Measurements from ENCODE around the gene RPL36. TPM values are rescaled to one million over a fixed set of nuclear protein-coding genes. Genes with fewer than 3 reads are reported as not detected.

Gene RPL36
- total RNA-seq (1,000 to 10,000 TPM in 2 of 4 donors, 100 to 1,000 TPM in 2; 593 to 1,408 (median 902) TPM), polyA plus RNA-seq (1,000 to 10,000 TPM; 1,490 to 2,228 (median 1,816) TPM)

DNA sequence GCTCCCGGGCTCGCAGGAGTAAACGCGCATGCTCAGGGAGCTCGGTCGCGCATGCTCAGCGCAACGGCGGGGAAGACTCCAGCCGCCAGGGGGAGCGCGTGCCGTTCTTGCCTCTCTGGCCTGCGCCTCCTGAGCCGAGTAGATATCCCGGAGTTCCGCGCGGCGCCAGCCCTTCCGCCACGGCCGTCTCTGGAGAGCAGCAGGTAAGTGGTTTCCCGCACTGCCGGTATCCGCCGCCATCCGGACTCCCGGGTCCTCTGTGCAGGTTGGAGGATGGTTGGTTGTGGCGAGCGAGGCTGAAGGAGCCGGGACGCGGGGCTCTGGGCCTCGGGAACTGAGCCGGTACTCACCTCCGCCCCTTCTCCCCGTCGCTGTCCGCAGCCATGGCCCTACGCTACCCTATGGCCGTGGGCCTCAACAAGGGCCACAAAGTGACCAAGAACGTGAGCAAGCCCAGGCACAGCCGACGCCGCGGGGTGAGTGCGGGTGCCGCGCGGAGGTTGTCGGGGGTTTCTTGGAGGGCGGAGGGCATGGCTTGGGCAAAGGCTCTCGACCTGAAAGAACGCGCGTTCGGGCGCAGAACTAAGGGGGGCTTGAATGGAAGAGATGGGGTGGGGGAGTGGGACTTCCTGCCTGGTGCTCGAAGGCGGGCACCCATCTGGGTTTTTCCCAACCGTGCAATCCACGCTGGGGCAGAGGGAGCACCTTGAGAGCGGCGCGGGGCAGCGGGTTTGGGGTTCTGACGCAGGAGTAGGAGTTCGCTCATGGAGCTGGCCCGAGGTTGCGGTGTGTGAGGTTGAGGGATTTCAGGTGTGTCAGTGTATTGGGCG, at the start of gene RPL36:
Gene RPL36 (plus strand): TSS at position 171 of the 830 bp plus-strand sequence. CDS start 213 bp downstream, at position 384.
- DNase-seq: peak; percentile 99
- Histone ChIP-seq H3K27me3 (no peaks in the 10 kb centered on the region), H3K4me3 (peak within 1 kb of the TSS; percentile 61 to 85 (median 67)), H3K9me3 (no peaks in the 10 kb centered on the region), H3K27ac (peak within 1 kb of the TSS; percentile 89 to 96 (median 91)), H3K36me3 (peaks cover 16 to 38% (median 36%) of the 10 kb centered on the region in 4 donors), H3K4me1 (peaks cover 0 to 46% (median 37%) of the 10 kb centered on the region in 4 donors)
- intact Hi-C loops (cut with DNase I): loop anchor here (2.0 to 5.0 kb wide), 3 partner anchors 30 to 212 kb away; partner anchors contain the start of genes CATSPERD, LONP1, NDUFA11 and SAFB
- TF ChIP-seq POLR2A (IDR thresholded peaks at IDR 0.05) (peak; percentile 90 to 93), POLR2AphosphoS5 (IDR thresholded peaks at IDR 0.05) (peak; percentile 97 to 98 (median 98)), EP300 (IDR thresholded peaks at IDR 0.05) (no peak)
- TF ChIP-seq, protein P1, sequence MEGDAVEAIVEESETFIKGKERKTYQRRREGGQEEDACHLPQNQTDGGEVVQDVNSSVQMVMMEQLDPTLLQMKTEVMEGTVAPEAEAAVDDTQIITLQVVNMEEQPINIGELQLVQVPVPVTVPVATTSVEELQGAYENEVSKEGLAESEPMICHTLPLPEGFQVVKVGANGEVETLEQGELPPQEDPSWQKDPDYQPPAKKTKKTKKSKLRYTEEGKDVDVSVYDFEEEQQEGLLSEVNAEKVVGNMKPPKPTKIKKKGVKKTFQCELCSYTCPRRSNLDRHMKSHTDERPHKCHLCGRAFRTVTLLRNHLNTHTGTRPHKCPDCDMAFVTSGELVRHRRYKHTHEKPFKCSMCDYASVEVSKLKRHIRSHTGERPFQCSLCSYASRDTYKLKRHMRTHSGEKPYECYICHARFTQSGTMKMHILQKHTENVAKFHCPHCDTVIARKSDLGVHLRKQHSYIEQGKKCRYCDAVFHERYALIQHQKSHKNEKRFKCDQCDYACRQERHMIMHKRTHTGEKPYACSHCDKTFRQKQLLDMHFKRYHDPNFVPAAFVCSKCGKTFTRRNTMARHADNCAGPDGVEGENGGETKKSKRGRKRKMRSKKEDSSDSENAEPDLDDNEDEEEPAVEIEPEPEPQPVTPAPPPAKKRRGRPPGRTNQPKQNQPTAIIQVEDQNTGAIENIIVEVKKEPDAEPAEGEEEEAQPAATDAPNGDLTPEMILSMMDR (IDR thresholded peaks at IDR 0.05): peak; percentile 94 to 97 (median 97)
- WGBS, 2 donors: 0 to 1% methylated on average over 73 of the region's 73 CpGs

GRCh38 chr19:5641171-5641570, 48.9 kb upstream of the RPL36 start:
- TF ChIP-seq POLR2A (IDR thresholded peaks at IDR 0.05) (no peak), POLR2AphosphoS5 (IDR thresholded peaks at IDR 0.05) (no peak), EP300 (IDR thresholded peaks at IDR 0.05) (no peak)
- TF ChIP-seq, protein P1 (IDR thresholded peaks at IDR 0.05): no peak
- H3K9me3 ChIP-seq: no peaks in the 10 kb centered on the region
- H3K4me3 ChIP-seq: no peak overlapping the region
- WGBS, 2 donors: 91 to 96% methylated on average over 4 of the region's 4 CpGs
- H3K27me3 ChIP-seq: no peaks in the 10 kb centered on the region
- intact Hi-C loops (cut with DNase I): no loop called here
- peak; percentile 15 for DNase-seq
- peaks cover 8 to 50% (median 20%) of the 10 kb centered on the region in 4 donors for H3K36me3 ChIP-seq
- H3K4me1 ChIP-seq: peaks cover 0 to 21% (median 16%) of the 10 kb centered on the region in 4 donors
- H3K27ac ChIP-seq: no peak overlapping the region

DNA sequence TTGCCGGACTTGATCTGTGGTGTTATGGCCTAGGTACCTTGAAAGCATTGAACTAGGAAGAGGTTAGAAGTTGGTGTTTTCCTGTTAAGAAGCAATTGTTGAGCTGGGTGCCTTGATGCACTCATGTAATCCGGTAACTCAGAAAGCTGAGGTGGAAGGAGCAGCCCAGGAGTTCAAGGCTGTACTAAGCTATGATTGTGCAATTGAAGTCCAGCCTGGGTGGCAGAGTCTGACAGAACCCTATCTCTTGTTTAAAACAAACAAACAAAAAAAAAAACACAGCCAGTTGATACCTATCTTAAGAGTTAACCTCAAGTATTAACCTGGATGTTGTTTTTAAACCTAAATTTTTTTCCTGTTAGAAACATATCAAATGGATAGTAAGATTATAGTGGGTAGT, 47.9 kb upstream of the RPL36 start:
- H3K27me3 ChIP-seq: no peaks in the 10 kb centered on the region
- WGBS, 2 donors: 92 to 95% methylated on average over 2 of the region's 2 CpGs
- no peak overlapping the region for H3K4me3 ChIP-seq
- DNase-seq: peak; percentile 36
- peaks cover 0 to 15% (median 14%) of the 10 kb centered on the region in 4 donors for H3K4me1 ChIP-seq
- intact Hi-C loops (cut with DNase I): no loop called here
- H3K27ac ChIP-seq: no peak overlapping the region
- peaks cover 12 to 60% (median 29%) of the 10 kb centered on the region in 4 donors for H3K36me3 ChIP-seq
- H3K9me3 ChIP-seq: no peaks in the 10 kb centered on the region
- TF ChIP-seq EP300 (IDR thresholded peaks at IDR 0.05): no peak
- TF ChIP-seq POLR2A (IDR thresholded peaks at IDR 0.05): no peak

- TF ChIP-seq POLR2AphosphoS5 (IDR thresholded peaks at IDR 0.05): no peak
- no peak overlapping the region for H3K27ac ChIP-seq
- intact Hi-C loops (cut with DNase I): no loop called here
- no peak overlapping the region for H3K4me3 ChIP-seq
- WGBS, 2 donors: 90 to 93% methylated on average over 4 of the region's 4 CpGs
- no peaks in the 10 kb centered on the region for H3K9me3 ChIP-seq
- DNase-seq: no peak
- H3K4me1 ChIP-seq: peaks cover 0 to 9% (median 6%) of the 10 kb centered on the region in 4 donors
- peaks cover 16 to 69% (median 33%) of the 10 kb centered on the region in 4 donors for H3K36me3 ChIP-seq
- no peaks in the 10 kb centered on the region for H3K27me3 ChIP-seq
Observed at GRCh38 chr19:5643060-5643459, 47.0 kb upstream of the RPL36 start.

GRCh38 chr19:5644037-5644436, 46.1 kb upstream of the RPL36 start:
- DNase-seq: no peak
- H3K4me1 ChIP-seq: peaks cover 0 to 9% (median 1%) of the 10 kb centered on the region in 4 donors
- no peak overlapping the region for H3K27ac ChIP-seq
- peaks cover 16 to 75% (median 36%) of the 10 kb centered on the region in 4 donors for H3K36me3 ChIP-seq
- H3K4me3 ChIP-seq: no peak overlapping the region
- TF ChIP-seq POLR2AphosphoS5 (IDR thresholded peaks at IDR 0.05) (no peak), EP300 (IDR thresholded peaks at IDR 0.05) (no peak), POLR2A (IDR thresholded peaks at IDR 0.05) (no peak)
- TF ChIP-seq, protein P1 (IDR thresholded peaks at IDR 0.05): no peak
- intact Hi-C loops (cut with DNase I): no loop called here
- WGBS, 2 donors: 88 to 93% methylated on average over 2 of the region's 2 CpGs
- H3K27me3 ChIP-seq: no peaks in the 10 kb centered on the region
- no peaks in the 10 kb centered on the region for H3K9me3 ChIP-seq

Measured in sigmoid colon (tissue), 7 donors.